ENCODE data around the gene DOCK9.
A peak's percentile ranks its signal among the peaks of the same experiment; 100 is the strongest.

DOCK9 gene

GRCh38 chr13:98842070-98842469 lies 135.8 kb downstream of the DOCK9 start:
- no peak for DNase-seq

GRCh38 chr13:98839856-98840769 lies 137.8 kb downstream of the DOCK9 start:
- peak; percentile 43 to 51 for DNase-seq

DNA sequence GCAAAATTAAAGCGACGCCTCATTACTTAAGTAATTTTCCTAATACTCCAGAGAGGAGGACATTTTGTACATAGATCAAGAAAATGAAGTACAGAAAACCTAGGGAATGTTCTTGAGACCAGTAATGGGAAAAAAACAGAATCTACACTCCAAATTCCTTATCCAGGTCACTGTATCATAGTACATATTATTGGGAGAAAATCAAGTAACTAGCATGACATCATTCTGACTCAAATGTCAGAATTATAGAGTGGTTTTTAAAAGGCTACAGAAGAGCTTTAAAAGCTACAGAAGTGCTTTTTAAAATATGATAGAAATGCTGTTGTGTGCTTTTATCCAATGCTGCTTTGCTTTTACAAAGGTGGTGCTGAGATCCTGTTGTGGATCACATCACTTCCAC lies 139.1 kb downstream of the DOCK9 start:
- no peak for DNase-seq

DNA sequence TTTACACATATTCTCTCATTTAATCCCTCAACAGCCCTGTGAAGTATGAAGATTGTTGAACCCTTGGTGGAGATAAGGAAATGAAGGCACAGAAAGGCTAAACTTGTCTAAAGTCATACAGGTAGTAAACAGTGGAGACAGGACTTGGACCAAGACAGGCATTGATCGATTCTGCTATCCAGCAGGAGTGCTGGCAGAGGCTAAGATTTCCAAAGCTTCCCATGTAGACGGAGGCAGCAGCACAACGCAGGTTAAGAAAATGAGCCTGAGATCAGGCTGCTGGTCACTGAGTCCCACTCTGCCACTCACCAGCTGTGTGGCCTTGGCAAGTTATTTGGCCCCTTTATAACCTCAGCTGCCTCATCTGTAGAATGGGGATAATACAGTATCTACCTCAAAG lies 140.0 kb downstream of the DOCK9 start:
- DNase-seq = no peak

DNA sequence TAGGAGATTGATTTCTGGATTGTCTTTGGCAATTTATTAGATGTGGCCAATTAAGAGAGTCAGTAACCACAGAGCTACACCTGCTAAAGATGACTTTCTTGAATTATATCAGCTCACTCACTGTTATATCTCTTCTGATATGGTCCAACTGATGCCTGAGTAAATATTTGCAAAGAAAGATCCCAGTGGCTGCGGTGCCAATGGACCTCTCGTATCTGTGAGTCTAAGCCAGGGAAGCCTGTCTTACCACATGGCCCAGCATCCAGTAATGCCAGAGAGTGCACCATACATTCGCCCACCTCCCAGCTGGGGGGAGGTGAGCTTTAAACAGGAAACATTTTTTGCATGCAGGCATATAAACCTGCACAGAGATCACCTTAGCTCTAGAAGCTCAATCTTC lies 142.7 kb downstream of the DOCK9 start:
- no peak for DNase-seq

DNA sequence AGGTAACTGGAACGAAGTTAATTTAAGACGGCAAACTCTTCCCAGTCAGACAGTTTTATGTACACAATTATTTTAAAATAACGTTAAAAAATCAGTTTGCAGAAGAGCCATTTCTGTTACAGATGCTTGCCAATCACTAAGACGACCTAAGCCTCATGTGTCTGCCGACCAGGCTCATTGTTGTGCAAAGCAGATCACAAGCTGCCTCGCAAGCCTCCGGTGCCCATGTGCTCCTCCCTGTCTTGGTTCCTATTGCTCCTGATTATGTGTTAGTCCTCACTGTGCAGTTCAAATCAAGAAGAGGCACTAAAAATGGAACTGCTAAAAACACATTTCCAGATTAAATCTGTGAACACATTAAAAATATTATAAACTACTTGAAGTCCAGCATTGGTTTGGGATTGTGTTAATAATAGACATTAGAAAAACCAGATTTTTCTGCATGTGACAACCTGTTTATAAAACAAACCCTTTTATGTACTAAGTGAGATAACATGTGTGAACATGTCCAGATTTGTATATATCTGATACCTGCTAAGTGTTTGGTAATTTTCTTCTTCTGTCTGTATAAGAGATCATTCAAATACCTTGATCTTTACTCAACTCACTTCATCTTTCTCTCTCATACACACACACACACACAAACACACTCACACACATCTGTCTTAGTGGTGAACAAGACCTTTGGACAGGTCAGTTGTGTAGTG lies 143.5 kb downstream of the DOCK9 start:
- no peak for DNase-seq

- no peak for DNase-seq
Observed at GRCh38 chr13:98831236-98831635, 146.6 kb downstream of the DOCK9 start.

GRCh38 chr13:98829541-98829940 lies 148.3 kb downstream of the DOCK9 start:
- no peak for DNase-seq

- DNase-seq = no peak
Observed at GRCh38 chr13:98828614-98829013, 149.2 kb downstream of the DOCK9 start.

DNA sequence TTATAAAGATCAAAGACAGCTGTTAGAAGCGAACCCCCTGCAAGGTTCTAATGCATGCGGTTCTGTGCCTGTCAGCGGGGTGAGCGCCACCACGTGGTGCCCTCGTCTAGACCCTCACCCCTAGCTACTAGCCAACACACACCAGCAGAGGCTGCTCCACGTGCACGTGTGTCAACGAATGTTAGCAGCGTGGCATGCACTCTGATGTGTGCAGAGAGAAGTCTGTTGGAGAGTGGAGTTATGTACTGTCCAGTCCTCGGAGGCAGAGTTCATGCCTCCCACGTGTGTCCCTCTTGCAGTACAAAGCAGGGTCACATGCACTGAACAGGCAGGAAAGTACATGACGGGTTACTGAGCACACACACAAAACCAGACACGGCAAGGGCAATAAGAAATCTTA lies 150.4 kb downstream of the DOCK9 start:
- DNase-seq = no peak

GRCh38 chr13:98826146-98826545 lies 151.7 kb downstream of the DOCK9 start:
- no peak for DNase-seq

- DNase-seq = no peak
Observed at GRCh38 chr13:98825659-98826058, 152.2 kb downstream of the DOCK9 start.

DNA sequence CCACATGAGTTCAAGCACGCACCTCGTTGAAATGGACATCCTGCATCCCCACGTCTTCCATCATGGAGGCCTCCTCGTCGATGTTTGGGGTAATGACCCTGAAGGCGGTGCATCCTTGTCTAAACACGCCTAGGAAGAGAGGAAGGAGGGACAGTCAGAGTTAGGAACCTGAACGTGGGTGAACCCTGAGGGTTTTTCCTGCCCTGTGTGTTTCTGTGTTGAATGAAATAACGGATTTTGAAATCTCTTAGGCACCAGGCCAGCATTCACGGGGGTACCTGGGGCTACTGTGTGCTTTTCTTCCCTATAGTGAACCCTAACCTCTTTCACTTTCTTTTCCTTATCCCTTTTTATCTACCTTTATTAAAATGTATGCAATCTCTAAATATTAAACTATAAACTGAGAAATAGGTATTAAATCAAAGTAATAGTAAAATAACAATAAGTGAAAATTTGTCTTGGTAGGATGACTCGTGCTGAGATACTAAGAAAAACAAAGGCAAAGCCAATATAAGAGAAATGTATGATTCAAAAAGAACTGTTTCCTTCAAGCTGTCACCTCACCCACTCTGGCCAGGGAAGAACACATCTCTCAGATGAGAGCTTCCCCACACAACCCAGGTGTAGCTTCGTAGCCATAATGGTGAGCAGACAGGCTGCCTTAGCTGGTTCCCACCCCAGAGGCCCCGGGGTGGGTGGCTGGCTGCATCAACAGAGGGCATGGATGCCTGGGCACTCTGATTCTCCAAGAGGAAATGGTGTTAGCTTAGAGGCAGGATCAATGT lies 153.3 kb downstream of the DOCK9 start:
- DNase-seq = no peak

DNA sequence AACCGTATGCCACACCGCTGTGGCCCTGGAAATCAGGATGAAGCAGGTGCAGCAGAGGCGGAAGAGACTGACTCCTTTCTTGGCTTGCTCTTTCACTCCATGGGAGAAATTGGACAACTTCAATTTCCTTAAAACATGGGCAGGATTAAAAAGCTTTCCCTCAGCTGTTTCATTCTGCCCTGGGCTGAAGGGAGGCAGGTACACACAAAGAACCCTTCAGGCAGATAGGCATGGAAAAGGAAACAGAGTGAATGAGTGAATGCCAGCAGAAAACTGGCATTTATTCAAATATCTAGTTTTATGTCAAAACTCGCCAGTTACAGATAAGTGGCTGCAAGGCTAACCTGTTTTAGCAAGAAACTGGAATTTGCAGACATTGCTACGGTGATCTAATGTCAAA lies 154.4 kb downstream of the DOCK9 start:
- DNase-seq = no peak

DNA sequence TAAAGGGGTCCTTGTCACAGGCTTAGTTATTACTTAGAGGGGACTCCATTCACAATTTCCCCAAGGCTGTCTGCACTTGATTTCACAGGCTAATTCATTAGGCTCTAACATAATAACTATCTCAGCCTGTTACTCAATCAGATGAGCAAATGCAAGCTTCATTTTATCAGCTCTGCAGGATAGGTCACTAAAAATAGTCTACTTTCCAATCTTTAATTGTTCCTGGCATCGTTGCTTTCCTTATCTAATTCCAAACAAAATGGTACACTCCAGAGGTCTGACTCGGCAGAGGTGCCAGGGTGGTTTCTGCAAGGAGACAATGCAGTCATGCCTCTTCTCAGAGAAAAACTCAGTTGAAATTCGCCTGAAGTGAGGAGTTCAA lies 155.6 kb downstream of the DOCK9 start:
- DNase-seq = no peak

GRCh38 chr13:98821372-98822224 lies 156.3 kb downstream of the DOCK9 start:
- DNase-seq = no peak

GRCh38 chr13:98820744-98821371 lies 157.0 kb downstream of the DOCK9 start:
- DNase-seq = no peak

DNA sequence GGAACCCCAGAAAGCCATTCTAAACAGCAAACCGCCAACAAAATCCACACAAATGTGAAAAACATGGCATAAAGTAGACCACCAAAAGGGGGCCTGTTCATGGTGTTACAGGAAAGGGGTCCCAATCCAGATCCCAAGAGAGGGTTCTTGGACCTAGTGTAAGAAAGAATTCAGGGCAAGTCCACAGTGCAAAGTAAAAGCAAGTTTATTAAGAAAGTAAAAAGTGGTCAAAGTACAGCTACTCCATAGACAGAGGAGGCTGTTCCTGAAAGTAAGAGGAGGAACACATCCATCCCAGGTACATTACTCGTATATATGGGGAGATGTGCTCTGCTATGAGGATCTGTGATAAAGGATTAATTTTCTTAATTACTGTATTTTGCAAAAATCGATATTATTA lies 157.6 kb downstream of the DOCK9 start:
- DNase-seq = no peak

GRCh38 chr13:98819382-98820010 lies 158.4 kb downstream of the DOCK9 start:
- DNase-seq = no peak

DNA sequence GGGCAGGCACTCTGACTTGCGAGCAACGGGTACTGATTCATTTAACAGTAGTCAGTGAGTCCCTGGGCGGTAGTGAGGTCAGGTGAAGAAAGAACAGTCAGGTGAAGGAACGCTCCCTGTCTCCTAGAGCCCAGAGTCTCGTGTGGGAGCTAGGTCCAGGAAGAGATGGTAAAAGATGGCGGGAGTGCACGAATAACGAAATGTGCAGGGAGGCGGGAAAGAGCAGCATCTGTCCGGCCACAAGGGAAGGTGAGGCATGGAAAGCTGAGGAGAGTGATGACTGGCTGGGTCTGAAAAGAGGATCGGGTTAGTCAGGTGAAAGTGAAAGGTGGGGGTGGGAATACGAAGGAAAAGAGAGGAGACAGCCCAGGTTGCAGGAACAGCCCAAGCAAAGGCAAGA lies 161.5 kb downstream of the DOCK9 start:
- no peak for DNase-seq

GRCh38 chr13:98813993-98814392 lies 163.9 kb downstream of the DOCK9 start:
- DNase-seq = no peak
